NB4 (cell line): ENCODE measurements around the gene ZCCHC10.
"Not testable (repeated sequence)": the region's sequence is repeated elsewhere in the genome, so short reads cannot be mapped to it uniquely, and the experiment has no call there.

Experiments used
- DNase-seq: peaks from one replicate; pipeline ENCODE4 v3.0.0; 2010; ENCODE audit warnings: low read depth
- H3K4me3 ChIP-seq: one replicate; pipeline ENCODE4 v1.5.1; 2011; ENCODE audit warnings: mild to moderate bottlenecking, low read depth, low read length, moderate library complexity
- MYC ChIP-seq: IDR thresholded peaks from 2 replicates; pipeline ENCODE4 v1.6.1; 2011; ENCODE audit warnings: low read depth, low read length
- POLR2A ChIP-seq: IDR thresholded peaks from 2 replicates; pipeline ENCODE4 v1.6.1; 2011; ENCODE audit warnings: mild to moderate bottlenecking; ENCODE audit not compliant: insufficient read length; ENCODE audit errors: extremely low read depth
- TF ChIP-seq, protein P1 (sequence below): IDR thresholded peaks from one replicate; pipeline ENCODE4 v1.5.1; 2012; ENCODE audit warnings: low read depth, low read length
- TF ChIP-seq, protein P2 (sequence below): IDR thresholded peaks from 2 replicates; pipeline ENCODE4 v1.6.1; 2011; ENCODE audit warnings: low read depth, low read length

The ZCCHC10 gene

DNA sequence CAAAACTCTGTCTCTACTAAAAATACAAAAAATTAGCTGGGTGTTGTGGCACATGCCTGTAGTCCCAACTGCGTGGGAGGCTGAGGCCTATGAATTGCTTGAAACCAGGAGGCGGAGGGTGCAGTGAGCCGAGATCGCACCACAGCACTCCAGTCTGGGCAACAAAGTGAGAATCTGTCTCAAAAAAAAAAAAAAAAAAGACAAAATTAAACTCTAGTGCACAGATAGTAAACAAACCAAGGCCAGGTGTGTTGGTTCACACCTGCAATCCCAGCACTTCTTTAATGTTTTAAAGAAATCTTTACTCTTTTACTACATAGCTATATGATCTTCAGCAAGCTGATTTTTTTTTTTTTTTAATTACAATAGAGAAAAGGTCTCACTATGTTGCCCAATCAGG lies 8.4 kb downstream of the ZCCHC10 start:
- TF ChIP-seq MYC: no peak
- TF ChIP-seq, protein P1, sequence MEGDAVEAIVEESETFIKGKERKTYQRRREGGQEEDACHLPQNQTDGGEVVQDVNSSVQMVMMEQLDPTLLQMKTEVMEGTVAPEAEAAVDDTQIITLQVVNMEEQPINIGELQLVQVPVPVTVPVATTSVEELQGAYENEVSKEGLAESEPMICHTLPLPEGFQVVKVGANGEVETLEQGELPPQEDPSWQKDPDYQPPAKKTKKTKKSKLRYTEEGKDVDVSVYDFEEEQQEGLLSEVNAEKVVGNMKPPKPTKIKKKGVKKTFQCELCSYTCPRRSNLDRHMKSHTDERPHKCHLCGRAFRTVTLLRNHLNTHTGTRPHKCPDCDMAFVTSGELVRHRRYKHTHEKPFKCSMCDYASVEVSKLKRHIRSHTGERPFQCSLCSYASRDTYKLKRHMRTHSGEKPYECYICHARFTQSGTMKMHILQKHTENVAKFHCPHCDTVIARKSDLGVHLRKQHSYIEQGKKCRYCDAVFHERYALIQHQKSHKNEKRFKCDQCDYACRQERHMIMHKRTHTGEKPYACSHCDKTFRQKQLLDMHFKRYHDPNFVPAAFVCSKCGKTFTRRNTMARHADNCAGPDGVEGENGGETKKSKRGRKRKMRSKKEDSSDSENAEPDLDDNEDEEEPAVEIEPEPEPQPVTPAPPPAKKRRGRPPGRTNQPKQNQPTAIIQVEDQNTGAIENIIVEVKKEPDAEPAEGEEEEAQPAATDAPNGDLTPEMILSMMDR: no peak
- no peak for TF ChIP-seq POLR2A
- TF ChIP-seq, protein P2, sequence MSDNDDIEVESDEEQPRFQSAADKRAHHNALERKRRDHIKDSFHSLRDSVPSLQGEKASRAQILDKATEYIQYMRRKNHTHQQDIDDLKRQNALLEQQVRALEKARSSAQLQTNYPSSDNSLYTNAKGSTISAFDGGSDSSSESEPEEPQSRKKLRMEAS: no peak
- no peak for DNase-seq
- no peak overlapping the region for H3K4me3 ChIP-seq

DNA sequence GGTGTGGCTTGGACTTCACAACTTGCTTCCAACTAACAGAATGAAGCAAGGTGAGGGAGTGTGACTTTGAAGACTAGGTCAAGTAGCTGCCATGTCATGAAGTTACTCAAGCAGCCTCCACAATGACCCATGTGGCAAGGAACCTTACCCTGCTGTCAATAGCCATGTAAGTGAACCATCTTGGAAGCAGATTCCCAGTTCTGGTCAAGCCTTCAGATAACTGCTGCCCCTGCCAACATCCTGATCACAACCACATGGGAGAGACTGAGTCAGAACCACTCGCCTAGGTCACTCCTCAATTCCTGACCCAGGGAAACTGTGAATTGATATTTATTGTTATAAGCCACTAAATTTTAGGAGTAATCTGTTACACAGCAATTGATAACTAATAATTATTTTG lies 10.9 kb downstream of the ZCCHC10 start:
- no peak overlapping the region for H3K4me3 ChIP-seq
- no peak for TF ChIP-seq MYC
- TF ChIP-seq, protein P1: no peak
- TF ChIP-seq, protein P2: no peak
- TF ChIP-seq POLR2A: no peak
- DNase-seq: no peak

DNA sequence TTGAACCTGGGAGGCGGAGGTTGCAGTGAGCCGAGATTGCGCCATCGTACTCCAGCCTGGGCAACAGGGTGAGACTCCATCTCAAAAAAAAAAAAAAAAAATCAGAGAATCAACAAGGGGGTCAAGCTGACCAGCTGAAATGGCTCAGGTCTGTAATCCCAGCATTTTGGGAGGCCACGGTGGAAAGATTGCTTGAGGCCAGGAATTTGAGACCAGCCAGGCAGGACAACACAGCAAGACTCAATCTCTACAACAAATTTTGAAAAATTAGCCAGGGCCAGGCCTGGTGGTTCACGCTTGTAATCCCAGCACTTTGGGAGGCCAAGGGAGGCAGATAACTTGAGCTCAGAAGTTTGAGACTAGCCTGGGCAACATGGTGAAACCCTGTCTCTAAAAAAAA lies 17.9 kb downstream of the ZCCHC10 start:
- not testable (repeated sequence) for DNase-seq, H3K4me3 ChIP-seq

DNA sequence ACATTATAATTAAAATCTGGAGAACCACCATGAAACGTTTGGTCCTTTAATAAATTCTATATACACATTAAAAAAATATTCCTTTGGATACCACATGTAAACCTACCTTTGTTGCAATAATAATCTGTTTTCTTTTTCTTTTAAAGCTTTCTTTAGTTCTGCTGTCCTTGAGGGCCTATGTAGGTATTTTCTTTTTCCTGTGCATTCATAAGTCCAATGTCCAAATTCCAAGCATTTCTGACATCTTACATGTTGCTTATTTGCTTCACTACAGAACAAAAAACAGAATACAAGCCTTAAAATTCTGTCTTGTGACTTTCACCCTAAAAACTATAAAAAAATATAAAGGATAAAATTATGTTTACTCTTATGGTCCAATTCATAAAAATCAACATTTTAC lies 19.7 kb downstream of the ZCCHC10 start:
- H3K4me3 ChIP-seq: no peak overlapping the region
- TF ChIP-seq, protein P2: no peak
- TF ChIP-seq, protein P1: no peak
- TF ChIP-seq POLR2A: no peak
- no peak for TF ChIP-seq MYC
- DNase-seq: no peak

DNA sequence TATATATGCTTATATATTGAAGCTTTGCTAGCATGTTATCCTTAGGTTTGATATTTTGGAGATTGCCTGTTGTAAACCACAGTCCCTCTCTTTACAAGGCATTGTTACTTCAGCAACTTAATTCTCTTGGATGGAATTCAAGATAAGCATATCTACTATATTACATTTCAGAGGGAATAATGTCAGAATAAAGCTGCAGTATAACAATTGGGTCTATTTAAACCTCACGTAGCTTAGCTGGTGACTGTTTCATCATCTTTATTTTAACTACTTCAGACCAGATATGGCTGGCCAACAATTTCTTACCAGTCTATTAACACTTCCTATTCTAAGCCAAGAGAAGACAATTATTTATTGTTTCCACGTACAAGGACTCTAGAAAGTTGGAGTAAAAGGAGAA lies 27.1 kb downstream of the ZCCHC10 start:
- TF ChIP-seq, protein P1: no peak
- TF ChIP-seq, protein P2: no peak
- TF ChIP-seq POLR2A: no peak
- TF ChIP-seq MYC: no peak
- no peak overlapping the region for H3K4me3 ChIP-seq
- DNase-seq: no peak

DNA sequence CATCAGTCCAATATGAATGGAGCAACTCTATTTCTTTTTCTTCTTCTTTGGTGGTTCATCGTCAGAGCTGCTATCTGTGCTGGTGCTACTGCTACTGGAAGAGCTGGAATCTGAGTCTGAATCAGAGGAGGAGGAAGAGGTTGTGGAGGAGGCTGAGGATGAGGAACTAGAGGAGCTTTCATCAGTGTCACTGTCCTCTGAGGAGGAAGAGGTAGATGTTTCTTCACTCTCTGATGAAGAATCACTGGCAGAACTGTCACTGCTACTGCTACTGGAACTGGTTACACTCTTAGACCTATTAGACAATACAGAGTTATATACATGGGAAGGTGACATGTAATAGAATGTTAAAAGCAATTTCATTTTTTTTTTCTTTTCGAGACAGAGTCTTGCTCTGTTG lies 27.8 kb downstream of the ZCCHC10 start:
- no peak overlapping the region for H3K4me3 ChIP-seq
- no peak for DNase-seq
- TF ChIP-seq, protein P2: no peak
- TF ChIP-seq, protein P1: no peak
- TF ChIP-seq MYC (no peak), POLR2A (no peak)
